ENCODE measurements around the gene THRSP.
"Not testable (repeated sequence)": the region's sequence is repeated elsewhere in the genome, so short reads cannot be mapped to it uniquely, and the experiment has no call there.

Gene THRSP

DNA sequence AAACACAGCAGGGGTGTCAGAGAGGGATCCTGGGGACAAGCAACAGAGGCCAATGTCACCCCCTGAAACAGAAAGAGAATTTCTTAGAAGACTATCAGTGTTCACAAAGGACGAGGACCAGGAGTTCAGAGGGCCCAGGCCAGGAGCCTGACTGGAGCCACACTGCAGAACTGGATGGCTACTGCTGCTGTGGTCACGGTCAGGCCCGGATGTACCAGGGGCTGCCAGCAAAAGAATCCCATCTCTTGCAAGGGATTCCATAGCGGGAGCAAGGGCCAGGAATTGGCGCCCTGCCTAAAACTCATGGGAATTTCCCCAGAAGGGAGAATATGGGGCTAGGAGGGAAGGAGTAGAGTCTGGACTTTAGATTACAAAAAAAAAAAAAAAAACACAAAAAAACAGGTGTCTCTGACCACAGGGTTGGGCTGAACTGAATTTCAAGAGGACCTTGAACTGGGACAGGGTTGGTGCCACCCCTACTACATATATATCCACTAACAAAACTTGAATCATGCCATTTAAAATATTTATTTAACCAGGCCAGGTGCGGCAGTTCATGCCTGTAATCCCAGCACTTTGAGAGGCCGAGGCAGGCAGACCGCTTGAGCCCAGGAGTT is 24.9 kb upstream of the THRSP start:
- DNase-seq (ENCODE audit: low read depth), result peak; percentile 66
- TF ChIP-seq, protein P1, sequence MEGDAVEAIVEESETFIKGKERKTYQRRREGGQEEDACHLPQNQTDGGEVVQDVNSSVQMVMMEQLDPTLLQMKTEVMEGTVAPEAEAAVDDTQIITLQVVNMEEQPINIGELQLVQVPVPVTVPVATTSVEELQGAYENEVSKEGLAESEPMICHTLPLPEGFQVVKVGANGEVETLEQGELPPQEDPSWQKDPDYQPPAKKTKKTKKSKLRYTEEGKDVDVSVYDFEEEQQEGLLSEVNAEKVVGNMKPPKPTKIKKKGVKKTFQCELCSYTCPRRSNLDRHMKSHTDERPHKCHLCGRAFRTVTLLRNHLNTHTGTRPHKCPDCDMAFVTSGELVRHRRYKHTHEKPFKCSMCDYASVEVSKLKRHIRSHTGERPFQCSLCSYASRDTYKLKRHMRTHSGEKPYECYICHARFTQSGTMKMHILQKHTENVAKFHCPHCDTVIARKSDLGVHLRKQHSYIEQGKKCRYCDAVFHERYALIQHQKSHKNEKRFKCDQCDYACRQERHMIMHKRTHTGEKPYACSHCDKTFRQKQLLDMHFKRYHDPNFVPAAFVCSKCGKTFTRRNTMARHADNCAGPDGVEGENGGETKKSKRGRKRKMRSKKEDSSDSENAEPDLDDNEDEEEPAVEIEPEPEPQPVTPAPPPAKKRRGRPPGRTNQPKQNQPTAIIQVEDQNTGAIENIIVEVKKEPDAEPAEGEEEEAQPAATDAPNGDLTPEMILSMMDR (IDR thresholded peaks at IDR 0.05; ENCODE audit: low read length, missing control alignments), result no peak
- no peak overlapping the region for H3K4me3 ChIP-seq (replicated peaks; ENCODE audit: low read depth, low read length)

DNA sequence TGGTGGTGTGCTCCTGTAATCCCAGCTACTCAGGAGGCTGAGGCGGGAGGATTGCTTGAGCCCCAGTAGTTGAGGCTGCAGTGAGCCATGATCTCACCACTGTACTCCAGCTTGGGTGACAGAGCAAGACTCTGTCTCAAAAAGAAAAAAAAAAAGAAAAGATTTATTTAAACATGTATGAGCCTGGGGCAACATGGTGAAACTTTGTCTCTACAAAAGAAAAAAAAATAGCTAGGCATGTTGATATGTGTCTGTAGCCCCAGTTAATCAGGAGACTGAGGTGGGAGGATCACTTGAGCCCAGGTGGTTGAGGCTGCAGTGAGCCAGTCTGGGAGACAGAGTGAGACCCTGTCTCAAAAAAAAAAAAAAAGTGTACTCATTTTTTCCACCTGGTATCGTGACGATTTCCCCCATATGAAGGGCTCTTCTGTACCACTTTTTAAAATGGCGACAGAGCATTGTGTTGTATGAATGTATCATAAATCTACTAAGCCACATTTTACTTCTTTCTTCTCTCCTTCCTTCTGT is 24.2 kb upstream of the THRSP start:
- DNase-seq (ENCODE audit: low read depth), result no peak
- no peak overlapping the region for H3K4me3 ChIP-seq (replicated peaks; ENCODE audit: low read depth, low read length)
- TF ChIP-seq, protein P1 (IDR thresholded peaks at IDR 0.05; ENCODE audit: low read length, missing control alignments), result no peak

DNA sequence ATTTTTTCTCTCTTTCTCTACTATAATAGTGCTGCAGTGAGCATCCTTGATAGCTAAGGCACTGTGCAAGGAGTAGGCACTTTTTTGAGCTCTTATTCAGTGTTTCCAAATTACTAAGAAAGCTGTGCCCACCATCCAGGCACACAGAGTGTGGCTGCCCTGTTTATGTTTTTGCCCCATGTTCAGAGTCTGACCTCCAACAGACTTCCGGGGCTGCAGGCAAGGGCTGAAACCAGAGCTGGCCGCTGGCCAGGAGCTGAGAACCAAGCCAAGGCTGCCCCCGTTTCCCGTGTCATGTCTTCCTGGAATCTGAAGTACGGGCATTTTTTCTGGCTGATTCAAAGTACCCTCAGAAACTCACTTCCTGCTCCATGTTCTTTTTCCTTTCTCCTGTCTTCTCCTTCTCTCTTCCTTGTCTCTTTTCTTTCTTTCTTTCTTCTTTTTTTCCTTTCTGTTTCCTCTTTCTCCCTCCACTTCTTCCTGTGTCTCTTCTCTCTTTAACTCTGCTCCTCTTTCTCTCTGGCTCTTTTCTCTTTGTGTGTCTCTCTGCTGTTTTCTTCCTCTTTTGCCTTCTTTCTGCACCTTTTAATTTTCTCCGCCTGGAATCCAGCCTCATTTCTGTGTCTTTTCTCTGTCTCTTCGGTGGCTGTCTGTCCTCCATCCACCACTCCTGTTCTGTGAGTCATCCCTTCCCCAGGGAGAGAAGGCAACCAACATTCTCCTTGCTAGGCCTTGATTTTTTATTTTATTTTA is 23.6 kb upstream of the THRSP start:
- H3K4me3 ChIP-seq (replicated peaks; ENCODE audit: low read depth, low read length), result peak overlapping the region; percentile 2
- peak; percentile 90 for DNase-seq (ENCODE audit: low read depth)
- TF ChIP-seq, protein P1 (IDR thresholded peaks at IDR 0.05; ENCODE audit: low read length, missing control alignments), result no peak

DNA sequence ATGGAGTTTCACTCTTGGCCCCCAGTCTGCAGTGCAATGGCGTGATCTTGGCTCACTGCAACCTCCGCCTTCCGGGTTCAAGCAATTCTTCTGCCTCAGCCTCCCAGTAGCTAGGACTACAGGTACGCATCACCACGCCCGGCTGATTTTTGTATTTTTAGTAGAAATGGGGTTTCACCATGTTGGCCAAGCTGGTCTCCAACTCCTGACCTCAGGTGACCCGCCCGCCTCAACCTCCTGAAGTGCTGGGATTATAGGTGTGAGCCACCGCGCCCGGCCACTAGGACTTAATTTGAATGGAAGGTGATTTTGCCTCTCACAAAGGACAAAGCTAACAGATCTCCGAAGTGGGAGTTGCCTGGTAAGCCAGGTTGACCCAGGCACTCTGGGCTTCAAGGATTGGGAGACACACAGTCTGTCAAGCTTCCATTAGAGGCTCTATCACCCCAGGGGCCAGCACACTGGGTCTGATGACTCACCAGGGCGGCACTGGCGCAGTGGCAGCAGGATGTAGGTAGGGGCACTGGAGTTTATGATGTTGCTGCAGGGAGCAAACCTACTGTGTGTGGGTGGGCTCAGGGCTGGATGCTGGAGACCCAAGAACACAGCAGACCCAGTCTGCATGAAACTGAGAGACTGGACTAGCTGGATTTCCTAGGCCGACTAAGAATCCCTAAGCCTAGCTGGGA is 22.8 kb upstream of the THRSP start:
- TF ChIP-seq, protein P1 (IDR thresholded peaks at IDR 0.05; ENCODE audit: low read length, missing control alignments), result no peak
- DNase-seq (ENCODE audit: low read depth), result no peak
- no peak overlapping the region for H3K4me3 ChIP-seq (replicated peaks; ENCODE audit: low read depth, low read length)

DNA sequence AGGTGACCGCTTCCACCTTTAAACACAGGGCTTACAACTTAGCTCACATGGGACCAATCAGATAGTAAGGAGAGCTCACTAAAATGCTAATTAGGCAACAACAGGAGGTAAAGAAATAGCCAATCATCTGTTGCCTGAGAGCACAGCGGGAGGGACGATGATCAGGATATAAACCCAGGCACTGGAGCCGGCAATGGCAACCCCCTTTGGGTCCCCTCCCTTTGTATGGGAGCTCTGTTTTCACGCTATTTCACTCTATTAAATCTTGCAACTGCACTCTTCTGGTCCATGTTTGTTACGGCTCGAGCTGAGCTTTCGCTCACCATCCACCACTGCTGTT is 22.3 kb upstream of the THRSP start:
- DNase-seq (ENCODE audit: low read depth); H3K4me3 ChIP-seq (replicated peaks; ENCODE audit: low read depth, low read length): not testable (repeated sequence)

DNA sequence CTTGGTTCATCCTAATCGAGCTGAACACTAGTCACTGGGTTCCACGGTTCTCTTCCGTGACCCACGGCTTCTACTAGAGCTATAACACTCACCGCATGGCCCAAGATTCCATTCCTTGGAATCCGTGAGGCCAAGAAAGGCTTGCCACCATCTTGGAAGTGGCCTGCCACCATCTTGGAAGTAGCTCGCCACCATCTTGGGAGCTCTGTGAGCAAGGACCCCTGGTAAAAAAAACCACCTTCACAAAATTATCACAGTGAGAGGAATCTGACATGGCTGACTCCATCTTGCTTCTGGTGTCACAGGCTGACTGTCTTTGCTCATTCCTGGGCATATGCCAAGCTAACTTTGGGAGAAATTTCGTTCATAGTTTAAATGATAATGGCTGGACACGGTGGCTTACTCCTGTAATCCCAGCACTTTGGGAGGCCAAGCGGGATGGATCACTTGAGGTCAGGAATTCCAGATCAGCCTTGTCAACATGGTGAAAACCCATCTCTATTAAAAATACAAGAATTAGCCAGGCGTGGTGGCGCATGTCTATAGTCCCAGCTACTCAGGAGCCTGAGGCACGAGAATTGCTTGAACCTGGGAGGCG is 21.7 kb upstream of the THRSP start:
- no peak overlapping the region for H3K4me3 ChIP-seq (replicated peaks; ENCODE audit: low read depth, low read length)
- DNase-seq (ENCODE audit: low read depth), result no peak
- TF ChIP-seq, protein P1 (IDR thresholded peaks at IDR 0.05; ENCODE audit: low read length, missing control alignments), result no peak

DNA sequence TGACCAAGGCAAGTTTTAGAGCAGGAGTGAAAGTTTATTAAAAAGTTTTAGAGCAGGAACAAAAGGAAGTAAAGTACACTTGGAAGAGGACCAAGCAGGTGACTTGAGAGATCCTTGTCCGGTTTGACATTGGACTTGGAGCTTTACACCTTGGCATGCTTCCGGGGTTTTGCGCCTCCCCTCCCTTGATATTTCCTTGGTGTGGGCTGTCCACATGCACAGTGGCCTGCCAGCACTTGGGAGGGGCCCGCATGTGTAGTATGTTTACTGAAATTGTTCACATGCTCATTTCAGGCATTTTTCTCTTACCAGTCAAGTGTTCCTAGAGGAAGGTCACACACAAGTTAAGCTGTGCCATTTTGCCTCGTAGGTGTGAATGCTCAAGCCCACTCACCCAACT is 19.0 kb upstream of the THRSP start:
- TF ChIP-seq, protein P1 (IDR thresholded peaks at IDR 0.05; ENCODE audit: low read length, missing control alignments), result no peak
- no peak for DNase-seq (ENCODE audit: low read depth)
- H3K4me3 ChIP-seq (replicated peaks; ENCODE audit: low read depth, low read length), result no peak overlapping the region

All from fibroblast of pulmonary artery (primary cell).